OCI-LY3 (cell line): ENCODE measurements around the gene CCS.

ENCODE experiments used
- H2AFZ ChIP-seq: fragments of 200-600, 300-600 bp; shearing (Covaris generic); 2 replicates; pipeline ENCODE4 v1.6.0; 2014; ENCODE audit warnings: antibody characterized with exemption, low read depth, low read length
- H3K27ac ChIP-seq: fragments of 200-600, 300-600 bp; sonication (generic); 2 replicates; pipeline ENCODE4 v1.5.1; 2014; ENCODE audit warnings: mild to moderate bottlenecking, low read length, moderate library complexity, mixed read lengths
- H3K27me3 ChIP-seq: fragments of 200-600, 300-600 bp; sonication (generic); 2 replicates; pipeline ENCODE4 v1.6.1; 2014; ENCODE audit warnings: low read depth, low read length, mixed read lengths
- H3K36me3 ChIP-seq: fragments of 200-600, 300-600 bp; sonication (generic); replicated peaks from 2 replicates; pipeline ENCODE3; 2014; ENCODE audit warnings: low read depth, low read length, mixed read lengths
- H3K4me1 ChIP-seq: fragments of 300-600, 200-600 bp; sonication (generic); 2 replicates; pipeline ENCODE4 v1.6.1; 2014; ENCODE audit warnings: low read length, mixed read lengths
- H3K4me2 ChIP-seq: fragments of 200-600, 300-600 bp; sonication (generic); 2 replicates; pipeline ENCODE4 v1.6.1; 2014; ENCODE audit warnings: low read length, mixed read lengths
- H3K4me3 ChIP-seq: fragments of 300-600, 200-600 bp; sonication (generic); 2 replicates; pipeline ENCODE4 v1.5.1; 2014; ENCODE audit warnings: antibody characterized with exemption, mild to moderate bottlenecking, low read length, moderate library complexity
- H3K79me2 ChIP-seq: fragments of 300-600, 200-600 bp; shearing (Covaris generic); 2 replicates; pipeline ENCODE4 v1.6.1; 2014; ENCODE audit warnings: mild to moderate bottlenecking, low read length, mixed read lengths
- H3K9ac ChIP-seq: fragments of 300-600, 200-600 bp; shearing (Covaris generic); 2 replicates; pipeline ENCODE4 v1.6.0; 2014; ENCODE audit warnings: mild to moderate bottlenecking, low read length, moderate library complexity
- H3K9me3 ChIP-seq: fragments of 200-600, 300-600 bp; shearing (Covaris generic); 2 replicates; pipeline ENCODE4 v1.6.1; 2014; ENCODE audit warnings: low read length, mixed read lengths; ENCODE audit not compliant: insufficient read depth
- H4K20me1 ChIP-seq: fragments of 200-600, 300-600 bp; sonication (generic); 2 replicates; pipeline ENCODE4 v1.6.1; 2016; ENCODE audit warnings: low read length, mixed read lengths; ENCODE audit not compliant: insufficient read depth
- CTCF ChIP-seq: fragments of 200-600, 300-600 bp; sonication (generic); IDR thresholded peaks from 2 replicates; pipeline ENCODE4 v1.5.1; 2014; ENCODE audit warnings: antibody characterized with exemption, low read length, low read depth
- EZH2phosphoT487 ChIP-seq: fragments of 200-600 bp; shearing (Covaris generic); IDR thresholded peaks from 2 replicates; pipeline ENCODE4 v1.6.1; 2018; ENCODE audit warnings: antibody characterized with exemption, mixed run types, low read depth

CCS gene

GRCh38 chr11:66617155-66617834 is 24.3 kb downstream of the CCS start:
- TF ChIP-seq CTCF (no peak), EZH2phosphoT487 (no peak)
- H3K4me2 ChIP-seq: peak overlapping the region; percentile 94
- no peak overlapping the region for H2AFZ ChIP-seq
- peak overlapping the region; percentile 86 for H3K9ac ChIP-seq
- peak overlapping the region; percentile 74 for H3K27ac ChIP-seq
- peaks cover 52% of the 10 kb centered on the region for H4K20me1 ChIP-seq
- H3K9me3 ChIP-seq: no peaks in the 10 kb centered on the region
- H3K4me3 ChIP-seq: peak overlapping the region; percentile 88
- peaks cover 27% of the 10 kb centered on the region for H3K4me1 ChIP-seq
- no peaks in the 10 kb centered on the region for H3K27me3 ChIP-seq
- peaks cover 33% of the 10 kb centered on the region for H3K36me3 ChIP-seq
- H3K79me2 ChIP-seq: peaks cover 74% of the 10 kb centered on the region

GRCh38 chr11:66619080-66619554 is 26.1 kb downstream of the CCS start:
- peak overlapping the region; percentile 88 for H3K4me3 ChIP-seq

GRCh38 chr11:66624450-66624849 is 31.5 kb downstream of the CCS start:
- H3K27ac ChIP-seq: no peak overlapping the region
- H3K9me3 ChIP-seq: no peaks in the 10 kb centered on the region
- no peak overlapping the region for H2AFZ ChIP-seq
- H3K4me3 ChIP-seq: no peak overlapping the region
- no peak overlapping the region for H3K4me2 ChIP-seq
- H3K9ac ChIP-seq: no peak overlapping the region
- peaks cover 96% of the 10 kb centered on the region for H4K20me1 ChIP-seq
- H3K79me2 ChIP-seq: peaks cover 100% of the 10 kb centered on the region
- TF ChIP-seq CTCF: no peak
- peaks cover 81% of the 10 kb centered on the region for H3K36me3 ChIP-seq
- no peaks in the 10 kb centered on the region for H3K27me3 ChIP-seq
- peaks cover 7% of the 10 kb centered on the region; the same call in 1 of the 2 replicates for H3K4me1 ChIP-seq

More at GRCh38 chr11:66619080-66619554, 26.1 kb downstream of the CCS start:
- Histone ChIP-seq H3K27me3 (no peaks in the 10 kb centered on the region), H3K9me3 (no peaks in the 10 kb centered on the region), H2AFZ (no peak overlapping the region), H3K4me1 (peaks cover 27% of the 10 kb centered on the region), H3K9ac (no peak overlapping the region), H3K4me2 (peak overlapping the region; percentile 94), H3K79me2 (peaks cover 92% of the 10 kb centered on the region), H4K20me1 (peaks cover 70% of the 10 kb centered on the region), H3K27ac (peak overlapping the region; percentile 21), H3K36me3 (peaks cover 51% of the 10 kb centered on the region)
- TF ChIP-seq CTCF: no peak
- no peak for TF ChIP-seq EZH2phosphoT487

- Histone ChIP-seq H2AFZ (no peak overlapping the region), H3K27me3 (no peaks in the 10 kb centered on the region), H3K9me3 (no peaks in the 10 kb centered on the region), H3K27ac (no peak overlapping the region), H4K20me1 (peaks cover 98% of the 10 kb centered on the region), H3K9ac (no peak overlapping the region), H3K4me1 (peaks cover 3% of the 10 kb centered on the region; the same call in 1 of the 2 replicates), H3K4me2 (no peak overlapping the region), H3K36me3 (peaks cover 85% of the 10 kb centered on the region), H3K79me2 (peaks cover 100% of the 10 kb centered on the region), H3K4me3 (no peak overlapping the region)
- TF ChIP-seq CTCF (no peak), EZH2phosphoT487 (no peak)
These were observed 32.2 kb downstream of the CCS start for GRCh38 chr11:66625041-66625751.
